ENCODE measurements around the gene LSS. TPM values are rescaled to one million over a fixed set of nuclear protein-coding genes. Genes with fewer than 3 reads are reported as not detected.

The LSS gene
- total RNA-seq, 1 experiment from 2014 or later = 45.7 TPM

- no peaks in the 10 kb centered on the region for H3K27me3 ChIP-seq (ENCODE audit: low read length)
- H3K9me3 ChIP-seq (ENCODE audit: low read length) = no peaks in the 10 kb centered on the region
- ATAC-seq (no peak), DNase-seq (no peak)
- BruUV-seq (replicated peaks) = no TSS peak
- ChIA-PET CTCF (no interaction called here), POLR2A (ENCODE audit: unreplicated experiment) (no interaction called here)
- no peaks in the 10 kb centered on the region for H4K20me1 ChIP-seq (ENCODE audit: low read length)
- no peaks in the 10 kb centered on the region for H3K79me2 ChIP-seq (ENCODE audit: low read length)
- no peak overlapping the region for H2AFZ ChIP-seq (ENCODE audit: low read length)
- H3K36me3 ChIP-seq (ENCODE audit: low read depth, low read length) = no peaks in the 10 kb centered on the region
- intact Hi-C loops (cut with micrococcal nuclease) = no loop called here
- TF ChIP-seq EZH2 (IDR thresholded peaks at IDR 0.05; ENCODE audit: low read length, unreplicated experiment) (no peak), EZH2phosphoT487 (IDR thresholded peaks at IDR 0.05; ENCODE audit: borderline replicate concordance, low read length) (no peak), CTCF (conservative IDR thresholded peaks at IDR 0.05; ENCODE audit: low read depth, low read length) (no peak)
- no peak overlapping the region for H3K27ac ChIP-seq (ENCODE audit: low read length)
- H3K4me1 ChIP-seq (ENCODE audit: insufficient read depth, low read length) = 0 out of 2 replicates have a peak, but pooled peaks cover 4% of the 10 kb centered on the region
- no peak overlapping the region for H3K9ac ChIP-seq (ENCODE audit: low read length)
- H3K4me2 ChIP-seq (ENCODE audit: low read length) = no peak overlapping the region
- no peaks in the 10 kb centered on the region for H3F3A ChIP-seq (ENCODE audit: low read length, unreplicated experiment)
- no peak overlapping the region for H3K4me3 ChIP-seq (ENCODE audit: low read length)
- H3K9me2 ChIP-seq (replicated peaks; ENCODE audit: low read length) = no peaks in the 10 kb centered on the region
Observed at GRCh38 chr21:46157396-46157986, 71.1 kb downstream of the LSS start.

- CTCF ChIA-PET = no interaction called here
- Histone ChIP-seq H3K9me2 (replicated peaks; ENCODE audit: low read length) (no peaks in the 10 kb centered on the region), H3K4me1 (ENCODE audit: insufficient read depth, low read length) (0 out of 2 replicates have a peak, but pooled peaks cover 4% of the 10 kb centered on the region), H3K27ac (ENCODE audit: low read length) (no peak overlapping the region), H3K9me3 (ENCODE audit: low read length) (no peaks in the 10 kb centered on the region), H3K9ac (ENCODE audit: low read length) (no peak overlapping the region), H2AFZ (ENCODE audit: low read length) (no peak overlapping the region), H3K4me2 (ENCODE audit: low read length) (no peak overlapping the region), H3K36me3 (ENCODE audit: low read depth, low read length) (no peaks in the 10 kb centered on the region), H4K20me1 (ENCODE audit: low read length) (no peaks in the 10 kb centered on the region), H3K79me2 (ENCODE audit: low read length) (no peaks in the 10 kb centered on the region), H3F3A (ENCODE audit: low read length, unreplicated experiment) (no peaks in the 10 kb centered on the region), H3K4me3 (ENCODE audit: low read length) (no peak overlapping the region), H3K27me3 (ENCODE audit: low read length) (no peaks in the 10 kb centered on the region)
- intact Hi-C loops (cut with micrococcal nuclease) = no loop called here
- TF ChIP-seq EZH2 (IDR thresholded peaks at IDR 0.05; ENCODE audit: low read length, unreplicated experiment) (no peak), CTCF (conservative IDR thresholded peaks at IDR 0.05; ENCODE audit: low read depth, low read length) (no peak), EZH2phosphoT487 (IDR thresholded peaks at IDR 0.05; ENCODE audit: borderline replicate concordance, low read length) (no peak)
- DNase-seq (no peak), ATAC-seq (no peak)
- BruUV-seq (replicated peaks) = no TSS peak
- POLR2A ChIA-PET (ENCODE audit: unreplicated experiment) = no interaction called here
Observed at GRCh38 chr21:46156678-46157077, 71.9 kb downstream of the LSS start.

- no peak overlapping the region for H3K4me2 ChIP-seq (ENCODE audit: low read length)
- no peaks in the 10 kb centered on the region for H3K36me3 ChIP-seq (ENCODE audit: low read depth, low read length)
- no TSS peak for BruUV-seq (replicated peaks)
- POLR2A ChIA-PET (ENCODE audit: unreplicated experiment) = no interaction called here
- CTCF ChIA-PET = no interaction called here
- H3K4me3 ChIP-seq (ENCODE audit: low read length) = no peak overlapping the region
- H3K9me2 ChIP-seq (replicated peaks; ENCODE audit: low read length) = no peaks in the 10 kb centered on the region
- no peak overlapping the region for H3K9ac ChIP-seq (ENCODE audit: low read length)
- no peak overlapping the region for H2AFZ ChIP-seq (ENCODE audit: low read length)
- H3K4me1 ChIP-seq (ENCODE audit: insufficient read depth, low read length) = 0 out of 2 replicates have a peak, but pooled peaks cover 4% of the 10 kb centered on the region
- TF ChIP-seq CTCF (conservative IDR thresholded peaks at IDR 0.05; ENCODE audit: low read depth, low read length) (no peak), EZH2 (IDR thresholded peaks at IDR 0.05; ENCODE audit: low read length, unreplicated experiment) (no peak), EZH2phosphoT487 (IDR thresholded peaks at IDR 0.05; ENCODE audit: borderline replicate concordance, low read length) (no peak)
- no peaks in the 10 kb centered on the region for H3K27me3 ChIP-seq (ENCODE audit: low read length)
- ATAC-seq = no peak
- H3K9me3 ChIP-seq (ENCODE audit: low read length) = no peaks in the 10 kb centered on the region
- no peak overlapping the region for H3K27ac ChIP-seq (ENCODE audit: low read length)
- no peaks in the 10 kb centered on the region for H4K20me1 ChIP-seq (ENCODE audit: low read length)
- intact Hi-C loops (cut with micrococcal nuclease) = no loop called here
- no peaks in the 10 kb centered on the region for H3K79me2 ChIP-seq (ENCODE audit: low read length)
- H3F3A ChIP-seq (ENCODE audit: low read length, unreplicated experiment) = no peaks in the 10 kb centered on the region
- DNase-seq = no peak
Observed at GRCh38 chr21:46156378-46156645, 72.3 kb downstream of the LSS start.
